ENCODE measurements around the gene CCT6B.

CCT6B gene

DNA sequence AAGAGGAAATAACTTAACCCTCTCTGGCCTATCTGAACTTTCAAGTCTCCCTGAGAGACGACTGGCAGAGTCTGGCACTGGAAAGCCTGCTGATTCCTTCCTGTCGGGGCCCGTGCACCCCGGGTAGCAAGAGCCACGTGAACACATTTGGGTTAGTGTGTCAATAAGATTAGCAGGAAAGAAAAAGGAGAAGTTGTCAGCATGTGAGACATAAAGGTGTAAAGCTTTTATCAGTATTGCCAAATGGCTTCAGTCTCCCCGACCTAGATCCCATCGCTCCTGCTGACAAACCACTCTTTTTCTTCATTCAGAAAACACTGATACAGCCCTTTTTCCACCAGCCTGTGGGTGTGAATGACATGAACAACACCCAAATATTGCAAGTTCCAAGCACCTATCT is 74.4 kb downstream of the CCT6B start:
- no peak for TF ChIP-seq CTCF (IDR thresholded peaks at IDR 0.05; ENCODE audit: insufficient read depth, low read length, missing control alignments)
- no peak overlapping the region for H3K4me3 ChIP-seq (ENCODE audit: low read depth, low read length)
- CTCF ChIA-PET = no interaction called here
- no peak for DNase-seq (ENCODE audit: low read depth, low spot score)
- POLR2A ChIA-PET = no interaction called here

- ChIA-PET POLR2A (no interaction called here), CTCF (no interaction called here)
- H3K4me3 ChIP-seq (ENCODE audit: low read depth, low read length) = no peak overlapping the region
- no peak for TF ChIP-seq CTCF (IDR thresholded peaks at IDR 0.05; ENCODE audit: insufficient read depth, low read length, missing control alignments)
- no peak for DNase-seq (ENCODE audit: low read depth, low spot score)
Measured at GRCh38 chr17:34885076-34885475, 76.2 kb downstream of the CCT6B start.

GRCh38 chr17:34884597-34884996 is 76.7 kb downstream of the CCT6B start:
- ChIA-PET CTCF (no interaction called here), POLR2A (no interaction called here)
- no peak for TF ChIP-seq CTCF (IDR thresholded peaks at IDR 0.05; ENCODE audit: insufficient read depth, low read length, missing control alignments)
- DNase-seq (ENCODE audit: low read depth, low spot score) = no peak
- no peak overlapping the region for H3K4me3 ChIP-seq (ENCODE audit: low read depth, low read length)

DNA sequence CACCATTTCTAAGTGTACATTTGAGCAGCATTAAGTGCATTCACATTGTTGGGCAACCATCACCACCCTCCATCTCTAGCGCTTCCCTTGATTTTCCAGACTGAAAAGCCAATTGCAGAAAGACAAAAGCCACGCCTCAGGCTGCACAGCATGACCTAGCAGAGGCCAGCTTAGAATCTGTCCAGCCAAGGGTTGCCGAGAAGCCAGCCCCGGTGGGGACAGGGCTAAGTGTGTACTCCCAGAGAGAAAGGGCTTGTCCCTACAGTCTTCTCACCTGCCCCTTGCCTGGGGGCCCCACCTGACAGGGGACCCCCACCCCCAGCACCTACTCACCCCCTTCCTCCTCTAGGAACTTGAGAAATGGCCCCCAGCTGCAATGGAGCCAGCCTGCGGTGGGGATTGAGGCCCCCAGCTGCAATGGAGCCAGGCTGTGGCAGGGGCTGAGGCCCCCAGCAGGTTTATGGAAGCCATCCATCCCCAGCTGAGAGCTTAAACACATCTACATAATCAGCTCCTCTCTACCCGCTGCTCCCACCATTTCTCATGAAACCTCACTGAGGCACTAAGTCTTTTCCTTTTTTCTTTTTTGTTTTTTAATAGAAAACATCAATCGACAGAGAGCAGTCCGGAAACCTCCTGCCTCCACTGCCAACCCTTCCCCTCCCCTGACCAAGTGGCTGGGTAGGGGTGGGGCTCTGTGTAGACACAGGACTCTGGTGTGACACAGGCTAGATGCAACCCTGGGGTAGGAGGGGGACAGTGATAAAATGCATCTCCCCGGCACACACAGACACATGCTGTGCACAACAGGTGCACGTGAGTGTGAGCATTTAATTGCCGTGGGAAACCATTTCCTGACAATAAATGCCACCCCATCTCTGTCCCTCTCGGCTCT is 77.9 kb downstream of the CCT6B start:
- DNase-seq (ENCODE audit: low read depth, low spot score) = no peak
- no peak for TF ChIP-seq CTCF (IDR thresholded peaks at IDR 0.05; ENCODE audit: insufficient read depth, low read length, missing control alignments)
- POLR2A ChIA-PET = no interaction called here

GRCh38 chr17:34879146-34879545 is 82.1 kb downstream of the CCT6B start:
- no peak for DNase-seq (ENCODE audit: low read depth, low spot score)
- no peak overlapping the region for H3K4me3 ChIP-seq (ENCODE audit: low read depth, low read length)
- ChIA-PET CTCF (interaction anchor here (0.9 kb wide), 1 partner anchor 10 kb away, joined by 3 read pairs; no protein-coding TSS in a partner anchor), POLR2A (no interaction called here)
- TF ChIP-seq CTCF (IDR thresholded peaks at IDR 0.05; ENCODE audit: insufficient read depth, low read length, missing control alignments) = no peak

More for the DNA sequence above, 77.9 kb downstream of the CCT6B start:
- CTCF ChIA-PET = no interaction called here
- no peak overlapping the region for H3K4me3 ChIP-seq (ENCODE audit: low read depth, low read length)

All from AG04449 (cell line).